Measurements from ENCODE around the gene COPZ2.
"Not testable (repeated sequence)": the region's sequence is repeated elsewhere in the genome, so short reads cannot be mapped to it uniquely, and the experiment has no call there.

COPZ2 gene

GRCh38 chr17:48037036-48037837 lies at the start of gene COPZ2:
TSS of gene COPZ2 (minus strand) at chr17:48037797. CDS start at chr17:48037777, 20 bp downstream.
- DNase-seq (ENCODE audit: low read depth): peak; percentile 51

DNA sequence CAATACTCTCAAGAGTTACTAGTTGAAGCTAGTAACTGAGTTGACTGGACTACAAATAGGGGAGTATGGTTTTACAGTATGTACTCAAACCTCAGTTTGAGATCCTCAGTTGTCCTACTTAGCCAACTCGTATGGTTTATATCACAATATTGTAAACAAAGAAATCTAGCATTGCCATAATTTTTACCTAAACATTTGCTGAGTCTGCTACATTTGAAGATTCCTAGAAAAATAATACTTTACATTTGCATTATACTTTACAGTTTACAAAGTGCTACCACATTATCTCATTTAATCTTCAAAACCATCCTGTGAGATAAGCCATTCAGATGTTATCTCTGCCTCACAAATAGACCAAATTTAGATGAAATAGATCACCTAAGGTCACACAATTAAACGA lies 47.3 kb upstream of the COPZ2 start:
- no peak for DNase-seq (ENCODE audit: low read depth)

DNA sequence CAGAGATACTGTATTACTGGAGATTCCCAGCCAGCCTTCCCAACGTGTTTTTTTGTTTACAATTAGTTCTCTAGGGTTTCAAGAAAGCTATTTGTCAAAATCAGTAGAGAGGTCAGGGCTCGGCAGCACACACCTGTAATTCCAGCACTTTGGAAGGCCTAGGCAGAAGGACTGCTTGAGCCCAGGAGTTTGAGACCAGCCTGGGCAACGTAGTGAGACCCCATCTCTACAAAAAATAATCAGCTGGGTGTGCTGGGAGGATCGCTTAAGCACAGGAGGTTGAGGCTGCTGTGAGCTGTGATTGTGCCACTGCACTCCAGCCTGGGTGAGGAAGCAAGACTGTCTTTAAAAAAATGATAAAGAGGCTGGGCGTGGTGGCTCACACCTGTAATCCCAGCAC lies 44.3 kb upstream of the COPZ2 start:
- DNase-seq (ENCODE audit: low read depth): no peak

DNA sequence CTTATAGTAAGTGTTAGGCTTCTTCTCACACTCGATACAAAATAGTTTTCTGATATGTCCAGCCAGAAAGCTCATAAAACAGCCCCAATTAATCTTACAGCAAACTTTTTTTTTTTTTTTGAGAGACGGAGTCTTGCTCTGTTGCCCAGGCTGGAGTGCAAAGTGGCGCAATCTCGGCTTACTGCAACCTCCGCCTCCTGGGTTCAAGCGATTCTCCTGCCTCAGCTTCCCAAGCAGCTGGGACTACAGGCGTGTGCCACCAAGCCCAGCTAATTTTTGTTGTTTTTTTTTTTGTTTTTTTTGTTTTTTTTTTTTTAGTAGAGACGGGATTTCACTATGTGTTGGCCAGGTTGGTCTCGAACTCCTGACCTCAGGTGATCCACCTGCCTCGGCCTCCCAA lies 39.6 kb upstream of the COPZ2 start:
- DNase-seq (ENCODE audit: low read depth): not testable (repeated sequence)

DNA sequence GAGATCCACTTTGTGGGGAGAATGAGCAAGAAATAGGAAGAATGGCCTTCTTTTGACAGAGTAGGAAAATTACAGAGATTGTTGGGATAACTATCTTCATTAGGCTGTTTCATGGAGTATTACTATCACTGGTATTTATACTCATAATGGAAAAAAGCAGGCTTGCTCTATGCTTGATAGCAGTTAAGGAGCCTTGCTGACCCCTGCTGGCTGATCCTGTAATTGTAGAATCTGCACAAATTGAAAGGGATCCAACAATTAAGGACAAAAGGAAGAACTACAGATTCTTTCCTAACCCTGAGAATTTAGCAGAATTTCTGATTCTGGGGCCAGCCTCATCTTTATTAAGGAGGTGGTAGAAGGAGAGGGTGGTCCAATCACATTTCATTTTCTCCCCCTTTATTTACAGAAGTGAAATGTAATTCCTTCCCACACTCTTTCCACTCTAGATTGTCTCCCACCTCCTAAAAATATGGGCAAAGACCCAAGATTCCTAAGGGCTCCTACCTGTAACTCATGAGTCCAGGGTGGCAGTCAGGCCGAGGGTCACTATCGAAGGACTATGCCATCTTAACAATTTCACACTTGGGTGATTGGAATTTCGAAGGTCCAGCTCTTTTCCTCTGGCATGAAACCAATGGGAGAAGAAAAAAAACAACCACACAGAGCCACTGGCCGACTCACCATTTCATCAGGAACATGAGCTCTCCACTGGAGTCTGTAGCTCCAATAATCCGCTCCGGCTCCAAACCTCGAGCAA lies 36.9 kb upstream of the COPZ2 start:
- DNase-seq (ENCODE audit: low read depth): peak; percentile 68

- not testable (repeated sequence) for DNase-seq (ENCODE audit: low read depth)
These were observed 36.0 kb upstream of the COPZ2 start for GRCh38 chr17:48073566-48074094.

DNA sequence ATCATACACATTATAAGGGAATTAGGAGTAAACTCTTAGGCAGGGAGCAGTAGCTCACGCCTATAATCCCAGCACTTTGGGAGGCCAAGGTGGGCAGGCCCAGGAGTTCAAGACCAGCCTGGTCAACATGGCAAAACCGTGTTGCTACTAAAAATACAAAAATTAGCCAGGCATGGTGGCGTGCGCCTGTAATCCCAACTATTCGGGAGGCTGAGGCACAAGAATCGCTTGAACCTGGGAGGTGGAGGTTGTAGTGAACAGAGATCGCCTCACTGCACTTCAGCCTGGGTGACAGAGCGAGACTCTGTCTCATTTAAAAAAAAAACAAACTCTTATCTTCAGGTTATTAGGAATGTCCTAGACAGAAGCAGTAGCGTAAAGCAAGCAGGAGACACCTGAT lies 35.2 kb upstream of the COPZ2 start:
- DNase-seq (ENCODE audit: low read depth): not testable (repeated sequence)

- no peak for DNase-seq (ENCODE audit: low read depth)
These were observed 34.1 kb upstream of the COPZ2 start for GRCh38 chr17:48071654-48072053.

- DNase-seq (ENCODE audit: low read depth): no peak
These were observed 32.6 kb upstream of the COPZ2 start for GRCh38 chr17:48070195-48070594.

- no peak for DNase-seq (ENCODE audit: low read depth)
These were observed 30.9 kb upstream of the COPZ2 start for GRCh38 chr17:48068491-48068961.

- not testable (repeated sequence) for DNase-seq (ENCODE audit: low read depth)
These were observed 30.2 kb upstream of the COPZ2 start for GRCh38 chr17:48067808-48068207.

DNA sequence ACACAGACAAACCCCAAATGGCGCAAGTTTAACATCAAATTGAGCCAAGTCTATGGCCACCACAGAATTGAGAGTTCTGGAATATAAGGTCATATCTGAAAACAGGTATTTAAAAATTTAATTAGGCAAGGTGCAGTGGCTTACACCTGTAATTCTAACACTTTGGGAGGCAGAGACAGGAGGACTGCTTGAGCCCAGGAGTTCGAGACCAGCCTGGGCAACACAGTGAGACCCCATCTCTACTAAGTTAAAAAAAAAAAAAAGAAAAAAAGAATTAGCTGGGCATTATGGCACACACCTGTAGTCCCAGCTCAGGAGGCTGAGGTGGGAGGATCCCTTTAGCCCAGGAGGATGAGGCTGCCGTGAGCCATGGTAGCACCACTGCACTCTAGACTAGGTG lies 29.6 kb upstream of the COPZ2 start:
- DNase-seq (ENCODE audit: low read depth): no peak

GRCh38 chr17:48066656-48067055 lies 29.1 kb upstream of the COPZ2 start:
- no peak for DNase-seq (ENCODE audit: low read depth)

GRCh38 chr17:48066192-48066591 lies 28.6 kb upstream of the COPZ2 start:
- DNase-seq (ENCODE audit: low read depth): no peak

- DNase-seq (ENCODE audit: low read depth): no peak
These were observed 27.0 kb upstream of the COPZ2 start for GRCh38 chr17:48064638-48065037.

DNA sequence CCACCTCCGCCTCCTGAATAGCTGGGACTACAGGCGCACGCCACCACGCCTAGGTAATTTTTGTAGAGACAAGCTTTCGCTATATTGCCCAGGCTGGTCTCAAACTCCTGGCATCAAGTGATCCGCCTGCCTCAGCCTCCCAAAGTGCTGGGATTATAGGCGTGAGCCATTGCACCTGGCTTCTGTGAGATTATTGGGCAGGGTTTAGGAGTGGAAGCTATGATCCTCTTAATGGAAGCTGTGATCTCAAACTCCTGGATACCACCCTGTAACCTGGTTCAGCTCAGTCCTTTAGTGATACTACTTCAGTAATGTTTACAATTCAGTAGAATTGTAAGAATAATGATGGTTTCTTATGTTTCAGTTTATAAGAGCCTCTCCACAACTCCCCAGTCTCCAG lies 24.7 kb upstream of the COPZ2 start:
- no peak for DNase-seq (ENCODE audit: low read depth)

GRCh38 chr17:48060249-48060648 lies 22.7 kb upstream of the COPZ2 start:
- DNase-seq (ENCODE audit: low read depth): no peak

- no peak for DNase-seq (ENCODE audit: low read depth)
These were observed 21.6 kb upstream of the COPZ2 start for GRCh38 chr17:48059125-48059668.

GRCh38 chr17:48058393-48059124 lies 21.0 kb upstream of the COPZ2 start:
- DNase-seq (ENCODE audit: low read depth): no peak

GRCh38 chr17:48057626-48058025 lies 20.0 kb upstream of the COPZ2 start:
- no peak for DNase-seq (ENCODE audit: low read depth)

DNA sequence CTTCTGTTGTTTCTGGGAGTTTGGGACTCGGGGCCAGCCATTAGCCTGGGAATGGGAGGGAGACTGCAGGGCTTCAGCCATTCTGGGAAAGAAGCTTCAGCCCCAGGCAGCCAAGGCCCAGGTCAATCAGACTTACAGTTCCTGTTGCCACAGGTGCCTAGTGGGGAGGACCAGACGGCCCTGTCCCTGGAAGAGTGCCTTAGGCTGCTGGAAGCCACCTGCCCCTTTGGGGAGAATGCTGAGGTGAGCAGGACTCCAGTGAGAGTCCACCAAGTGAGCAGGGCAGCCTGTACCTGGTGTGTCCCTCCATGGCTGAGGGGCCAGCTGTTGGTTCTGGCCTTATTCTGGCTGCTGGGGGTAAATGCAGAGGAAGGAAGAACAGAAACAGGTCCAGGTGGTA lies 19.3 kb upstream of the COPZ2 start:
- no peak for DNase-seq (ENCODE audit: low read depth)

DNA sequence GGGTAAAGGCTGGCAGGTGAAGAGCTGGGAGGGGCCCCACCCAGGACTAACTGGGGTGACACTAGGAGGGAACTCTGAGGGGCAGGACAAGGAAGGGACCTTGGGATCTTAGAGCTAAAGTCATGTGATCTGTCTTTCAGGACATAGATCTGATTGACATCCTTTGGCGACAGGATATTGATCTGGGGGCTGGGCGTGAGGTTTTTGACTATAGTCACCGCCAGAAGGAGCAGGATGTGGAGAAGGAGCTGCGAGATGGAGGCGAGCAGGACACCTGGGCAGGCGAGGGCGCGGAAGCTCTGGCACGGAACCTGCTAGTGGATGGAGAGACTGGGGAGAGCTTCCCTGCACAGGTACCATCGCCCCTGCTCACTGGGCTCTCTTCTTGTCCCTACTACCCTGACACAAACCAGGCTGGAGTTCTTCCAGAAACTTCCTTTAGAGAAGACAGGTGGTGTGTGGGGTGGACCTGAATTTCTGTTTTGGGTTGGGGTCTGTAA lies 18.7 kb upstream of the COPZ2 start:
- DNase-seq (ENCODE audit: low read depth): no peak

Data from activated T-cell treated with anti-CD3 and anti-CD28 coated beads for 1 hour (primary cell).